Measurements from ENCODE around the gene LCP2. TPM values are rescaled to one million over a fixed set of nuclear protein-coding genes. Genes with fewer than 3 reads are reported as not detected.

The LCP2 gene
- total and polyA plus RNA-seq, 2 of the 4 experiments (the other 2 are of a cell fraction), result not detected

DNA sequence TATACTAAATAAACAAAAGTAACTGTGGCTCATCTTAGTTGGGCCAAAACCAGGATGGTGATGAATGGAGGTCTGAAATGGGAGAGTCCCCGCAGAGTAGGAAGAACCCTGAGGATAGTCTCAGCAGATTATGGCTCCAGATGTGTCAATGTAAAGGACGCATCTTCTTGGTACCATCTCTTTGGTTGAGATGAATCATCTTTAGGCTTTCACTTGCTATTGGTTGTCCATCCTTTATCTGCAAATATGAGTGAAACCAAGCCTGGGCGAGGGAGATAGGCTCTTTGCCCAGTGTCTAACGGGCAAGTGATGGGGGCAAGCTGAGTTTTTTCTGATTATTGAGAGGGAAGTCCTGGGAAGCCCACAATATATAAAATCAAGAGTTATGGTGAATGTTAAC lies 19.4 kb upstream of the LCP2 start:
- intact Hi-C loops (cut with micrococcal nuclease) (no loop called here), in situ Hi-C loops (cut with MboI; ENCODE audit: low sequenced_read_pairs) (no loop called here), dilution Hi-C loops (cut with HindIII; ENCODE audit: low sequenced_read_pairs, unreplicated experiment) (no loop called here)
- no peaks in the 10 kb centered on the region for H3K4me1 ChIP-seq (ENCODE audit: control insufficient read depth, insufficient read depth, low read length)
- H3K14ac ChIP-seq (replicated peaks; ENCODE audit: low read depth, low read length), result no peak overlapping the region
- no peak overlapping the region for H2BK120ac ChIP-seq (ENCODE audit: low read depth, low read length)
- H4K20me1 ChIP-seq (ENCODE audit: insufficient read depth, low read length), result no peaks in the 10 kb centered on the region
- ATAC-seq (ENCODE audit: low read depth), result no peak
- no peak overlapping the region for H2BK20ac ChIP-seq (ENCODE audit: low read depth, low read length)
- TF ChIP-seq CEBPB (IDR thresholded peaks at IDR 0.05; ENCODE audit: low read depth, low read length) (no peak), RCOR1 (IDR thresholded peaks at IDR 0.05; ENCODE audit: insufficient replicate concordance, low read length) (no peak), CTCF (conservative IDR thresholded peaks at IDR 0.05; ENCODE audit: low read depth, low read length) (no peak), NFE2L2 (IDR thresholded peaks at IDR 0.05; ENCODE audit: low read depth, low read length) (no peak), CHD1 (IDR thresholded peaks at IDR 0.05; ENCODE audit: low read depth, low read length) (no peak), MAZ (IDR thresholded peaks at IDR 0.05; ENCODE audit: borderline replicate concordance, low read depth, low read length) (no peak), BHLHE40 (IDR thresholded peaks at IDR 0.05; ENCODE audit: low read depth, low read length) (no peak), MAFK (IDR thresholded peaks at IDR 0.05; ENCODE audit: low read depth, low read length) (no peak), RFX5 (IDR thresholded peaks at IDR 0.05; ENCODE audit: low read depth, low read length) (no peak)
- no peak overlapping the region for H3K23ac ChIP-seq (ENCODE audit: low read depth, low read length)
- H2AK5ac ChIP-seq (ENCODE audit: low read depth, low read length), result no peak overlapping the region
- no peak overlapping the region for H3K27ac ChIP-seq (ENCODE audit: insufficient read depth, low read length)
- no peak overlapping the region for H4K8ac ChIP-seq (ENCODE audit: low read depth in 2 of 2, low read length in 2 of 2)
- no peak overlapping the region for H4K5ac ChIP-seq (ENCODE audit: low read depth, low read length)
- no peaks in the 10 kb centered on the region for H3K27me3 ChIP-seq (ENCODE audit: control insufficient read depth, insufficient read depth, low read length)
- no TSS peak for BruUV-seq (replicated peaks)
- no peaks in the 10 kb centered on the region for H3K36me3 ChIP-seq (ENCODE audit: control insufficient read depth, insufficient read depth, low read length)
- H3K4ac ChIP-seq (ENCODE audit: low read depth, low read length), result no peak overlapping the region
- no peak overlapping the region for H3K56ac ChIP-seq (ENCODE audit: extremely low read depth, insufficient read depth, low read length)
- H2AK9ac ChIP-seq (replicated peaks; ENCODE audit: low read depth, low read length, poor library complexity), result no peak overlapping the region
- H2AFZ ChIP-seq (replicated peaks; ENCODE audit: low read length, poor library complexity), result no peak overlapping the region
- no CpG with 5 or more reads among the region's 4 CpGs for WGBS, 2 experiments (ENCODE audit: extremely low coverage in 2 of 2, insufficient read length in 1 of 2)
- no peak overlapping the region for H3K4me2 ChIP-seq (ENCODE audit: low read depth, low read length)
- H3K9me3 ChIP-seq (ENCODE audit: control insufficient read depth, insufficient read depth, low read length), result no peaks in the 10 kb centered on the region
- no peaks in the 10 kb centered on the region for H3K9me1 ChIP-seq (ENCODE audit: insufficient read depth, low read length)
- H4K91ac ChIP-seq (ENCODE audit: insufficient read depth, low read depth, low read length), result no peak overlapping the region
- H3K4me3 ChIP-seq (ENCODE audit: insufficient read depth, low read depth, low read length), result no peak overlapping the region
- no peak overlapping the region for H2BK15ac ChIP-seq (ENCODE audit: low read depth, low read length)
- CTCF ChIA-PET, result no interaction called here
- H3K18ac ChIP-seq (ENCODE audit: low read depth, low read length), result no peak overlapping the region
- H3K9ac ChIP-seq (ENCODE audit: low read depth, low read length), result no peak overlapping the region
- DNase-seq, result no peak
- no peak overlapping the region for H2BK5ac ChIP-seq (ENCODE audit: low read depth, low read length, poor library complexity, severe bottlenecking)
- no peaks in the 10 kb centered on the region for H3K79me1 ChIP-seq (ENCODE audit: low read depth in 1 of 2, low read length in 2 of 2)
- POLR2A ChIA-PET (ENCODE audit: unreplicated experiment), result no interaction called here
